HG03571 (cell line): ENCODE data around the gene COL23A1.
"Not testable (repeated sequence)": the region's sequence is repeated elsewhere in the genome, so short reads cannot be mapped to it uniquely, and the experiment has no call there.

Experiments
- ATAC-seq: cut with Tn5 transposase; IDR thresholded peaks from one replicate; pipeline ENCODE4 v1.9.1; 2021; ENCODE audit not compliant: unreplicated experiment

The COL23A1 gene

GRCh38 chr5:178204935-178205748, 385.1 kb downstream of the COL23A1 start:
- ATAC-seq: peak; percentile 48

GRCh38 chr5:178204182-178204934, 385.8 kb downstream of the COL23A1 start, which contains the start of gene HNRNPAB:
Gene HNRNPAB, plus strand, starts transcription at chr5:178204533. Its CDS starts 305 bp downstream, at chr5:178204838.
- ATAC-seq: peak; percentile 76

GRCh38 chr5:178203670-178204181, 386.5 kb downstream of the COL23A1 start:
- ATAC-seq: no peak

- no peak for ATAC-seq
Observed at GRCh38 chr5:178202541-178202940, 387.7 kb downstream of the COL23A1 start.

GRCh38 chr5:178201927-178202235, 388.3 kb downstream of the COL23A1 start:
- ATAC-seq: no peak

- no peak for ATAC-seq
Observed at GRCh38 chr5:178201221-178201926, 388.8 kb downstream of the COL23A1 start.

- ATAC-seq: no peak
Observed at GRCh38 chr5:178199581-178200434, 390.4 kb downstream of the COL23A1 start.

- no peak for ATAC-seq
Observed at GRCh38 chr5:178198706-178199105, 391.5 kb downstream of the COL23A1 start.

GRCh38 chr5:178198151-178198550, 392.0 kb downstream of the COL23A1 start:
- ATAC-seq: not testable (repeated sequence)

- no peak for ATAC-seq
Observed at GRCh38 chr5:178196986-178197385, 393.2 kb downstream of the COL23A1 start.

GRCh38 chr5:178196281-178196812, 393.8 kb downstream of the COL23A1 start:
- no peak for ATAC-seq

- ATAC-seq: no peak
Observed at GRCh38 chr5:178194026-178194425, 396.2 kb downstream of the COL23A1 start.

- ATAC-seq: no peak
Observed at GRCh38 chr5:178193251-178193809, 396.9 kb downstream of the COL23A1 start.

- ATAC-seq: no peak
Observed at GRCh38 chr5:178192787-178193186, 397.4 kb downstream of the COL23A1 start.

- ATAC-seq: no peak
Observed at GRCh38 chr5:178192244-178192643, 397.9 kb downstream of the COL23A1 start.

GRCh38 chr5:178191661-178192060, 398.5 kb downstream of the COL23A1 start:
- ATAC-seq: no peak

GRCh38 chr5:178189433-178189832, 400.8 kb downstream of the COL23A1 start:
- ATAC-seq: no peak
